Neutrophil (primary cell): ENCODE measurements around the gene PDLIM7.

Source experiments
- H3K27ac ChIP-seq: fragments of 200-600 bp; sonication (generic); 2 replicates; pipeline ENCODE4 v1.5.1; 2016; ENCODE audit warnings: mild to moderate bottlenecking, moderate library complexity
- H3K27me3 ChIP-seq: fragments of 200-600 bp; sonication (generic); 2 replicates; pipeline ENCODE4 v1.6.0; 2016; ENCODE audit warnings: mild to moderate bottlenecking
- H3K36me3 ChIP-seq: fragments of 200-600 bp; sonication (generic); 2 replicates; pipeline ENCODE4 v1.5.1; 2017
- H3K4me1 ChIP-seq, 2 experiments: fragments of 200-600 bp in 1 of 2; sonication (generic) in 1 of 2; 1 replicate in 1 of 2; 2 replicates in 1 of 2; pipeline versions ENCODE4 v1.5.1 to v1.6.1; 2013 to 2016; ENCODE audit warnings: low read depth in 1 of 2, low read length in 1 of 2, mild to moderate bottlenecking in 1 of 2, moderate library complexity in 1 of 2; ENCODE audit not compliant: control insufficient read depth in 1 of 2, insufficient read depth in 1 of 2
- H3K4me3 ChIP-seq, 2 experiments: fragments of 200-600 bp in 1 of 2; sonication (generic) in 1 of 2; 1 replicate in 1 of 2; 2 replicates in 1 of 2; pipeline ENCODE4 v1.5.1; 2013 to 2016; ENCODE audit warnings: low read depth in 1 of 2, low read length in 1 of 2, mild to moderate bottlenecking in 1 of 2, moderate library complexity in 1 of 2
- H3K9me3 ChIP-seq: fragments of 200-600 bp; sonication (generic); 2 replicates; pipeline ENCODE4 v1.5.1; 2016
- CTCF ChIP-seq: fragments of 200-600 bp; sonication (generic); IDR thresholded peaks from 2 replicates; pipeline ENCODE4 v1.5.1; 2016; ENCODE audit warnings: antibody characterized with exemption

PDLIM7 gene

GRCh38 chr5:177449140-177450061, 48.0 kb downstream of the PDLIM7 start:
- Histone ChIP-seq H3K9me3 (no peaks in the 10 kb centered on the region), H3K36me3 (peaks cover 6% of the 10 kb centered on the region), H3K27ac (no peak overlapping the region), H3K4me3 (no peak overlapping the region), H3K4me1 (peaks cover 52 to 65% of the 10 kb centered on the region in 2 experiments), H3K27me3 (peaks cover 27% of the 10 kb centered on the region)
- no peak for TF ChIP-seq CTCF

GRCh38 chr5:177448244-177448950, 49.0 kb downstream of the PDLIM7 start:
- H3K4me1 ChIP-seq = peaks cover 52 to 65% of the 10 kb centered on the region in 2 experiments

GRCh38 chr5:177447611-177448243, 49.7 kb downstream of the PDLIM7 start:
- Histone ChIP-seq H3K4me1 (peaks cover 54 to 63% of the 10 kb centered on the region in 2 experiments), H3K4me3 (peak overlapping the region; percentile 55 to 68)

More at GRCh38 chr5:177448244-177448950, 49.0 kb downstream of the PDLIM7 start:
- H3K9me3 ChIP-seq = no peaks in the 10 kb centered on the region
- H3K36me3 ChIP-seq = peaks cover 16% of the 10 kb centered on the region
- peak overlapping the region; percentile 98 for H3K27ac ChIP-seq
- peak overlapping the region; percentile 1 to 68 for H3K4me3 ChIP-seq
- TF ChIP-seq CTCF = no peak
- H3K27me3 ChIP-seq = peaks cover 27% of the 10 kb centered on the region

DNA sequence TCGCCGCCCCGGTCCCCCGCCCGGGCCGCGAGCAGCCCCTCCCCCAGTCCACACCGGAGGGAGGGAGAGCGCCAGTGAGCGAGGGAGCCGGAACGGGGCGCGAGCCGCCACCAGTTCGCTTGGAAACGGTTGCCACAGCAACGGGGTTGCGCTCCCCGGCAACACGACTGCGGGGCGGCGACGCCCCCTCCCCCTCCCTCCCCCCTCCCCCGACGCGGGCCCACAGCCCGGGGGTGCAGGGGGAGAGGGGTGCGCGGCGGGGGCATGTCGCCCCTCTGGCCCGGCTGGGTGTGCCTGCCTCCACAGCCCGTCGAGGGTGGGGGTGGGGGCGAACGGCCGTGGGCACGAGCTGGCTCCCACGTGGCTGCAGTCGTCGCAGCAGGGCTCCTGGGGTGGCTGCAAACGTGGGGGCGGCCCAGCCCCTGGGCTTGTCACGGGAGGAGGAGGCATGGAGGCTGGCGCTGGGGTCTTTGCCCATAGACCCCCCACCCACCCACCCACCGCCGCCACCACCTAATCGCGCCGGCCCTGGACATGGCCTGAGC, 50.3 kb downstream of the PDLIM7 start:
- Histone ChIP-seq H3K27me3 (peaks cover 27% of the 10 kb centered on the region), H3K36me3 (peaks cover 29% of the 10 kb centered on the region), H3K4me3 (peak overlapping the region; percentile 55 to 68), H3K4me1 (peaks cover 59 to 69% of the 10 kb centered on the region in 2 experiments), H3K9me3 (no peaks in the 10 kb centered on the region), H3K27ac (peak overlapping the region; percentile 98)
- no peak for TF ChIP-seq CTCF

More at GRCh38 chr5:177447611-177448243, 49.7 kb downstream of the PDLIM7 start:
- peaks cover 23% of the 10 kb centered on the region for H3K36me3 ChIP-seq
- H3K27me3 ChIP-seq = peaks cover 27% of the 10 kb centered on the region
- TF ChIP-seq CTCF = no peak
- no peaks in the 10 kb centered on the region for H3K9me3 ChIP-seq
- peak overlapping the region; percentile 98 for H3K27ac ChIP-seq
